Prostate gland (tissue), 2 donors: Measurements from ENCODE around the gene CCDC77.

Source experiments
- POLR2A ChIP-seq: fragments of 450-650 bp; IDR thresholded peaks from one replicate; pipeline ENCODE4 v1.6.1; 2016; ENCODE audit warnings: antibody characterized with exemption, mild to moderate bottlenecking
- POLR2AphosphoS5 ChIP-seq: sonication (generic); formaldehyde crosslinking; IDR thresholded peaks from one replicate; pipeline ENCODE4 v1.6.1; 2017; ENCODE audit warnings: antibody characterized with exemption
- TF ChIP-seq, protein P1 (sequence below), 4 experiments: fragments of 200-600 bp in 2 of 4; fragments of 450-650 bp in 2 of 4; sonication (generic) in 2 of 4; IDR thresholded peaks; 1 replicate in 3 of 4; 2 replicates in 1 of 4; pipeline ENCODE4 v1.5.1; 2016 to 2019; ENCODE audit warnings: antibody characterized with exemption in 4 of 4, mild to moderate bottlenecking in 2 of 4, moderate library complexity in 2 of 4

DNA sequence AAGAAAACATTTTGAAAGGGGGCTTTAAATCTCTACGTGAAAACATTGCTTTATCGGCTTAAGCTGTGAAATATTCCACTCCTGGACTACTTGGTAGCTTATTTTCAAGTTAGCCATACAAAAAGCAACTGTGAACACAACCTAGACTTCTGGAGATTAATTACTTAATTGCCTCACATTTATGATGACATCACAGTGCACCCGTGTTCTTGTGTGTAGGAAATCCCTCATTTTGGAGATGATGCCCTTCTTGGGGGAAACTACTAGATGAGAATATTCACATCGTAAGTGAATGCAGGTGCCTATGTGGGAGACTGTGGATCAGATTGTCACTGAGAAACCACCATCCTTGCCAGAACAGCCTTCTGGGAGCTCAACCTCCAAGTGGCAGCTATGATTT lies 47.8 kb downstream of the CCDC77 start:
- TF ChIP-seq, protein P1, sequence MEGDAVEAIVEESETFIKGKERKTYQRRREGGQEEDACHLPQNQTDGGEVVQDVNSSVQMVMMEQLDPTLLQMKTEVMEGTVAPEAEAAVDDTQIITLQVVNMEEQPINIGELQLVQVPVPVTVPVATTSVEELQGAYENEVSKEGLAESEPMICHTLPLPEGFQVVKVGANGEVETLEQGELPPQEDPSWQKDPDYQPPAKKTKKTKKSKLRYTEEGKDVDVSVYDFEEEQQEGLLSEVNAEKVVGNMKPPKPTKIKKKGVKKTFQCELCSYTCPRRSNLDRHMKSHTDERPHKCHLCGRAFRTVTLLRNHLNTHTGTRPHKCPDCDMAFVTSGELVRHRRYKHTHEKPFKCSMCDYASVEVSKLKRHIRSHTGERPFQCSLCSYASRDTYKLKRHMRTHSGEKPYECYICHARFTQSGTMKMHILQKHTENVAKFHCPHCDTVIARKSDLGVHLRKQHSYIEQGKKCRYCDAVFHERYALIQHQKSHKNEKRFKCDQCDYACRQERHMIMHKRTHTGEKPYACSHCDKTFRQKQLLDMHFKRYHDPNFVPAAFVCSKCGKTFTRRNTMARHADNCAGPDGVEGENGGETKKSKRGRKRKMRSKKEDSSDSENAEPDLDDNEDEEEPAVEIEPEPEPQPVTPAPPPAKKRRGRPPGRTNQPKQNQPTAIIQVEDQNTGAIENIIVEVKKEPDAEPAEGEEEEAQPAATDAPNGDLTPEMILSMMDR (IDR thresholded peaks at IDR 0.05): no peak
- TF ChIP-seq POLR2A (no peak), POLR2AphosphoS5 (no peak)
